Astrocyte of the spinal cord (primary cell): ENCODE data around the gene TH.
A peak's percentile ranks its signal among the peaks of the same experiment; 100 is the strongest.

ENCODE experiments used
- DNase-seq: peaks from one replicate; pipeline ENCODE4 v3.0.0; 2011; ENCODE audit warnings: low read depth, low spot score
- H3K4me3 ChIP-seq: 2 replicates; pipeline ENCODE4 v1.5.1; 2011; ENCODE audit warnings: low read depth, mild to moderate bottlenecking, low read length, moderate library complexity
- CTCF ChIP-seq: IDR thresholded peaks from 2 replicates; pipeline ENCODE4 v1.5.1; 2012; ENCODE audit warnings: low read depth, mild to moderate bottlenecking, low read length, inconsistent platforms
- in situ Hi-C: cut with HindIII; loops from 2 replicates; pipeline ENCODE4 v1.10.0; 2017; ENCODE audit warnings: low sequenced_read_pairs

Gene TH

GRCh38 chr11:2138068-2138430, 33.6 kb downstream of the TH start:
- DNase-seq: no peak
- in situ Hi-C loops: no loop called here
- H3K4me3 ChIP-seq: peak overlapping the region; percentile 46
- TF ChIP-seq CTCF: no peak

GRCh38 chr11:2137202-2138067, 34.2 kb downstream of the TH start:
- peak; percentile 83 for DNase-seq
- TF ChIP-seq CTCF: no peak
- H3K4me3 ChIP-seq: peak overlapping the region; percentile 46
- in situ Hi-C loops: no loop called here

GRCh38 chr11:2136952-2137201, 34.7 kb downstream of the TH start:
- no peak for DNase-seq
- TF ChIP-seq CTCF: no peak
- peak overlapping the region; percentile 46 for H3K4me3 ChIP-seq
- in situ Hi-C loops: no loop called here

GRCh38 chr11:2136209-2136951, 35.2 kb downstream of the TH start:
- peak overlapping the region; percentile 46 for H3K4me3 ChIP-seq
- no peak for TF ChIP-seq CTCF
- in situ Hi-C loops: no loop called here
- no peak for DNase-seq

- no peak overlapping the region for H3K4me3 ChIP-seq
- no peak for TF ChIP-seq CTCF
- no peak for DNase-seq
- in situ Hi-C loops: no loop called here
Observed at GRCh38 chr11:2135648-2136201, 35.9 kb downstream of the TH start.

- no peak for DNase-seq
- in situ Hi-C loops: no loop called here
- no peak overlapping the region for H3K4me3 ChIP-seq
- no peak for TF ChIP-seq CTCF
Observed at GRCh38 chr11:2135018-2135569, 36.5 kb downstream of the TH start.
